GM12801 (cell line): ENCODE measurements around the gene DLEC1.

ENCODE experiments used
- TF ChIP-seq, protein P1 (sequence below): IDR thresholded peaks from one replicate; pipeline ENCODE4 v1.5.1; 2011; ENCODE audit warnings: control low read depth; ENCODE audit not compliant: insufficient read length; ENCODE audit errors: extremely low read depth

The DLEC1 gene

DNA sequence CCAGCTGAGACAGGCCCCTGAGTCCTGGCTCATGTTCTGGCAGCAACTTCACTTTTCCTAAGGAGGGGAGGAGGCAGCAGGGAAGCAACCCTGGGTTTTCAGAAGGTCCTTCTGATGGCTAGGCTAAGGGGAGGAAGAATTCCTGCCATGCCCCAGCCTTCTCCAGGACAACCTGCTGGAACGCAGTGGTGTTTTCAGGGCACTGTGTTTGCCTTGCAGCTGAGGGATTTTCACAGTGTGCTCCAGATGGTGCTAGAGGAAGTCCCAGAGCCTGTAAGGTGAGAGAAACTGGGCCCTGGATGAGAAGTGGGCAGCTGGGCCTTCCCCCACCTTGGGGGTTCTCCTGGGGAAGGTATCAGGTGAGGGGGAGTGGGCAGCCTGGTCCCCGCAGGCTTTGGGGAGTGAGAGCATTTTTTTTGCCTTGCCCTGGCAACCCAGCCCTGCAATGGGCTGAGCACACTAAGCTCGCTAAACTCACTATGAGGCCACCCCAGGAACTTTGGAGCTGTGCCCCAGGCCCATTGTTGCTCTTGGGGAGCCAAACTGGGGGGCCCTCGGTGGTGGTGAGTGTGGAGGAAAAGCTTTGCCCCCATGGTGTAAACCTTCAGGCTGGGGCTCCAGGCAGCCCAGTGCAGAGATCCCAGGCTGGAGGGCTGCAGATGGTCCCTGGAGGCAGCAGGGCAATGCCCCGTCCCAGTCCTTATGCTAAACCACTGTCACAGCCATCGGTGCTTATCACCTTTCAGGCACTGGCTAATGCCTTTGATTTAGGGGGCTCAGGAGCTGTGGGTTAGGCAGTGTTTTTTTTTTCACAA lies 56.9 kb downstream of the DLEC1 start:
- TF ChIP-seq, protein P1, sequence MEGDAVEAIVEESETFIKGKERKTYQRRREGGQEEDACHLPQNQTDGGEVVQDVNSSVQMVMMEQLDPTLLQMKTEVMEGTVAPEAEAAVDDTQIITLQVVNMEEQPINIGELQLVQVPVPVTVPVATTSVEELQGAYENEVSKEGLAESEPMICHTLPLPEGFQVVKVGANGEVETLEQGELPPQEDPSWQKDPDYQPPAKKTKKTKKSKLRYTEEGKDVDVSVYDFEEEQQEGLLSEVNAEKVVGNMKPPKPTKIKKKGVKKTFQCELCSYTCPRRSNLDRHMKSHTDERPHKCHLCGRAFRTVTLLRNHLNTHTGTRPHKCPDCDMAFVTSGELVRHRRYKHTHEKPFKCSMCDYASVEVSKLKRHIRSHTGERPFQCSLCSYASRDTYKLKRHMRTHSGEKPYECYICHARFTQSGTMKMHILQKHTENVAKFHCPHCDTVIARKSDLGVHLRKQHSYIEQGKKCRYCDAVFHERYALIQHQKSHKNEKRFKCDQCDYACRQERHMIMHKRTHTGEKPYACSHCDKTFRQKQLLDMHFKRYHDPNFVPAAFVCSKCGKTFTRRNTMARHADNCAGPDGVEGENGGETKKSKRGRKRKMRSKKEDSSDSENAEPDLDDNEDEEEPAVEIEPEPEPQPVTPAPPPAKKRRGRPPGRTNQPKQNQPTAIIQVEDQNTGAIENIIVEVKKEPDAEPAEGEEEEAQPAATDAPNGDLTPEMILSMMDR, result no peak

- TF ChIP-seq, protein P1, result no peak
Observed at GRCh38 chr3:38097446-38098375, 58.7 kb downstream of the DLEC1 start.

GRCh38 chr3:38098376-38098723 lies 59.3 kb downstream of the DLEC1 start:
- TF ChIP-seq, protein P1, result no peak

- TF ChIP-seq, protein P1, result no peak
Observed at GRCh38 chr3:38099518-38099917, 60.5 kb downstream of the DLEC1 start.

GRCh38 chr3:38100498-38100897 lies 61.5 kb downstream of the DLEC1 start:
- TF ChIP-seq, protein P1, result no peak

DNA sequence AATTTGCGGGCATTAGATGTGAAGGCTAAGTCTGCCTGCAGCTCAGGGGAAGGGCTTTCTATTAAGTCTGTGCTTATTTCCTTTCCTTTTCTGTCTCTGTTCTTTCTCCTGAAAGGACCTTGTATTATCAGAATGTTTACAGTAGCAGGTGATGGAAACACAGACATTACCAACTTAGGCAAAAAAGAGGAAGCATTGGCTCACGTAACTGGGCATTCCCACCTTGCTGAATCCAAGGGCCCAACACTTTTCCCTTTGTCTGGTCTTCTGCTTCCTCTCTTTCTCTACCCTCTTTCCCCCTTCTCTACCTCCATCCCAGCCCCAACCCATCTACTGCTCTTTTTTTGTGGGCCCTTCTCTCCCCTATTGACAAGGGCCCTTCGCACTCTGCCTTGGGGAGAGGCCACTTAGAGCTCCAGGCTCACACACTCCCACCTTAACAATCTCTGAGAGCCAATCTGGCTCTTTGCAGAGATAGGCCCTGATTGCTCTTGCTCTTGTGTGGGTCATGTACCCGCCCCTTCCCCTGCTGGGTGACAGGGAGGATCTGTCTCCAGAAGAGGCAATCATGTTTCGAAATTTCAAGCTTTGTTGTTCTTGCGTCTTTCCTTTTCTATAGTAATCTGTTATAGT lies 62.9 kb downstream of the DLEC1 start:
- TF ChIP-seq, protein P1, result no peak

- TF ChIP-seq, protein P1, result no peak
Observed at GRCh38 chr3:38102444-38102814, 63.4 kb downstream of the DLEC1 start.
